ENCODE measurements around the gene FBXL7. TPM values are rescaled to one million over a fixed set of nuclear protein-coding genes. Genes with fewer than 3 reads are reported as not detected.

The FBXL7 gene
- total and polyA plus RNA-seq, 4 donors = 1.9 to 15.5 (median 6.6) TPM

- no peak for TF ChIP-seq CTCF (IDR thresholded peaks at IDR 0.05; ENCODE audit: control extremely low read depth, extremely low read depth)
- DNase-seq = peak; percentile 36 to 83 (median 80)
- Histone ChIP-seq H3K27me3 (ENCODE audit: control insufficient read depth in 3 of 3, insufficient read depth in 3 of 3, low read length in 2 of 3) (no peaks in the 10 kb centered on the region), H3K4me3 (no peak overlapping the region), H3K36me3 (ENCODE audit: control insufficient read depth in 4 of 4, insufficient read depth in 4 of 4, low read length in 4 of 4) (peaks cover 0 to 1% (median 0%) of the 10 kb centered on the region in 4 donors), H3K9me3 (ENCODE audit: control insufficient read depth in 4 of 4, insufficient read depth in 3 of 4, low read length in 3 of 4) (no peaks in the 10 kb centered on the region), H3K4me1 (ENCODE audit: control insufficient read depth in 5 of 5, insufficient read depth in 5 of 5, low read length in 5 of 5) (peaks cover 0 to 19% (median 2%) of the 10 kb centered on the region in 5 donors), H3K9ac (ENCODE audit: insufficient read depth in 1 of 2, low read length in 2 of 2) (no peak overlapping the region), H3K27ac (ENCODE audit: low read depth in 1 of 2, low read length in 1 of 2) (no peak overlapping the region)
- ATAC-seq (ENCODE audit: insufficient read depth, low FRiP score) = no peak
- WGBS, 2 donors = 53 to 70% methylated on average over 4 of the region's 4 CpGs
Observed at GRCh38 chr5:15483351-15484097, 16.5 kb upstream of the FBXL7 start.

- no peak for DNase-seq
- 62 to 67% methylated on average over 2 of the region's 2 CpGs for WGBS, 2 donors
- H3K4me3 ChIP-seq = no peak overlapping the region
Observed at GRCh38 chr5:15487228-15487627, 12.8 kb upstream of the FBXL7 start.

GRCh38 chr5:15489571-15490235 lies 10.3 kb upstream of the FBXL7 start:
- WGBS, 2 donors = 62 to 76% methylated on average over 5 of the region's 5 CpGs
- peaks cover 0 to 9% (median 0%) of the 10 kb centered on the region in 5 donors for H3K4me1 ChIP-seq (ENCODE audit: control insufficient read depth in 5 of 5, insufficient read depth in 5 of 5, low read length in 5 of 5)
- TF ChIP-seq CTCF (IDR thresholded peaks at IDR 0.05; ENCODE audit: control extremely low read depth, extremely low read depth) = no peak
- DNase-seq (peak in 1 of 3 donors; percentile 21), ATAC-seq (ENCODE audit: insufficient read depth, low FRiP score) (no peak)
- no peaks in the 10 kb centered on the region for H3K27me3 ChIP-seq (ENCODE audit: control insufficient read depth in 3 of 3, insufficient read depth in 3 of 3, low read length in 2 of 3)
- no peaks in the 10 kb centered on the region for H3K9me3 ChIP-seq (ENCODE audit: control insufficient read depth in 4 of 4, insufficient read depth in 3 of 4, low read length in 3 of 4)
- H3K9ac ChIP-seq (ENCODE audit: insufficient read depth in 1 of 2, low read length in 2 of 2) = no peak overlapping the region
- no peak overlapping the region for H3K4me3 ChIP-seq
- H3K36me3 ChIP-seq (ENCODE audit: control insufficient read depth in 4 of 4, insufficient read depth in 4 of 4, low read length in 4 of 4) = no peaks in the 10 kb centered on the region
- H3K27ac ChIP-seq (ENCODE audit: low read depth in 1 of 2, low read length in 1 of 2) = no peak overlapping the region

More at GRCh38 chr5:15487228-15487627, 12.8 kb upstream of the FBXL7 start:
- no peak for ATAC-seq (ENCODE audit: insufficient read depth, low FRiP score)
- Histone ChIP-seq H3K4me1 (ENCODE audit: control insufficient read depth in 5 of 5, insufficient read depth in 5 of 5, low read length in 5 of 5) (peaks cover 0 to 19% (median 2%) of the 10 kb centered on the region in 5 donors), H3K9ac (ENCODE audit: insufficient read depth in 1 of 2, low read length in 2 of 2) (no peak overlapping the region), H3K9me3 (ENCODE audit: control insufficient read depth in 4 of 4, insufficient read depth in 3 of 4, low read length in 3 of 4) (no peaks in the 10 kb centered on the region), H3K27ac (ENCODE audit: low read depth in 1 of 2, low read length in 1 of 2) (no peak overlapping the region), H3K36me3 (ENCODE audit: control insufficient read depth in 4 of 4, insufficient read depth in 4 of 4, low read length in 4 of 4) (no peaks in the 10 kb centered on the region), H3K27me3 (ENCODE audit: control insufficient read depth in 3 of 3, insufficient read depth in 3 of 3, low read length in 2 of 3) (no peaks in the 10 kb centered on the region)
- TF ChIP-seq CTCF (IDR thresholded peaks at IDR 0.05; ENCODE audit: control extremely low read depth, extremely low read depth) = no peak
